ENCODE measurements around the gene EFHD1.
"Not testable (repeated sequence)": the region's sequence is repeated elsewhere in the genome, so short reads cannot be mapped to it uniquely, and the experiment has no call there.

EFHD1 gene

GRCh38 chr2:232615339-232615738 is 18.1 kb upstream of the EFHD1 start:
- DNase-seq (ENCODE audit: low read depth in 2 of 2): no peak

DNA sequence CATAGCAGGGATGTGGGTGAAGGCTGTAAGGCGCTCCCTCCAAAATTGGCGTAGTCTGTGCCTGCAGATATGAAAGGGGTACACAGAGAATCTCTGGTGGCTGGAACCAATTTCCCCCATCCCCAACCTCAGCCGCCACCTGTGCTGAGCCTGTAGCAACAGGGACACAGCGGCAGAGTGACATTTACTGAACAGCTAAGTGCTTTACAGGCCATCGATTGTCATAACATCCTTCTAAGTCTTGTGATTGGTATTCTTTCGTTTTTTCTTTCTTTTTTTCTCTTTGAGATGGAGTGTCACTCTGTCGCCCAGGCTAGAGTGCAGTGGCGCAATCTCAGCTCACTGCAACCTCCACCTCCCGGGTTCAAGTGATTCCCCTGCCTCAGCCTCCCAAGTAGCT is 12.2 kb upstream of the EFHD1 start:
- DNase-seq (ENCODE audit: low read depth in 2 of 2): no peak

- no peak for DNase-seq (ENCODE audit: low read depth in 2 of 2)
Measured at GRCh38 chr2:232622563-232622962, 10.8 kb upstream of the EFHD1 start.

- DNase-seq (ENCODE audit: low read depth in 2 of 2): no peak
Measured at GRCh38 chr2:232623768-232624765, 9.3 kb upstream of the EFHD1 start.

GRCh38 chr2:232626584-232626983 is 6.8 kb upstream of the EFHD1 start:
- no peak for DNase-seq (ENCODE audit: low read depth in 2 of 2)

GRCh38 chr2:232628466-232629128 is 4.8 kb upstream of the EFHD1 start:
- DNase-seq (ENCODE audit: low read depth in 2 of 2): no peak

DNA sequence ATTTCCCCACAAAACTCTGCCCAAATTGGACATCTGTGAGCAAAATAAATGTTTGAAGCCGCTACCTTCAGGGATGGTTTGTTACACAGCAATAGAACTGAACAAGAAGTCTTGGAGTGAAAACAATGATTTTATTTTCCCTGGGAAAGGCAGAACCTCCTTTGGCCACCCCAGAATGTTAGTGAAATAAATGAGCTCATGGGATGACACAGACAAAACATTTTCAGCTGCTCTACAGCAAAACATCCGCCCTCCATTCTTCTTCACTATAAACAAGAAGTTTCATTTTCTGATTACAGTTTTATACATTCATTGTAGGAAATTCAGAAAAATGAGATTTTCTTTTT is 4.3 kb upstream of the EFHD1 start:
- no peak for DNase-seq (ENCODE audit: low read depth in 2 of 2)

- DNase-seq (ENCODE audit: low read depth in 2 of 2): no peak
Measured at GRCh38 chr2:232632229-232632903, 1.0 kb upstream of the EFHD1 start.

GRCh38 chr2:232632904-232633412 is 446 bp upstream of the EFHD1 start:
- no peak for DNase-seq (ENCODE audit: low read depth in 2 of 2)

DNA sequence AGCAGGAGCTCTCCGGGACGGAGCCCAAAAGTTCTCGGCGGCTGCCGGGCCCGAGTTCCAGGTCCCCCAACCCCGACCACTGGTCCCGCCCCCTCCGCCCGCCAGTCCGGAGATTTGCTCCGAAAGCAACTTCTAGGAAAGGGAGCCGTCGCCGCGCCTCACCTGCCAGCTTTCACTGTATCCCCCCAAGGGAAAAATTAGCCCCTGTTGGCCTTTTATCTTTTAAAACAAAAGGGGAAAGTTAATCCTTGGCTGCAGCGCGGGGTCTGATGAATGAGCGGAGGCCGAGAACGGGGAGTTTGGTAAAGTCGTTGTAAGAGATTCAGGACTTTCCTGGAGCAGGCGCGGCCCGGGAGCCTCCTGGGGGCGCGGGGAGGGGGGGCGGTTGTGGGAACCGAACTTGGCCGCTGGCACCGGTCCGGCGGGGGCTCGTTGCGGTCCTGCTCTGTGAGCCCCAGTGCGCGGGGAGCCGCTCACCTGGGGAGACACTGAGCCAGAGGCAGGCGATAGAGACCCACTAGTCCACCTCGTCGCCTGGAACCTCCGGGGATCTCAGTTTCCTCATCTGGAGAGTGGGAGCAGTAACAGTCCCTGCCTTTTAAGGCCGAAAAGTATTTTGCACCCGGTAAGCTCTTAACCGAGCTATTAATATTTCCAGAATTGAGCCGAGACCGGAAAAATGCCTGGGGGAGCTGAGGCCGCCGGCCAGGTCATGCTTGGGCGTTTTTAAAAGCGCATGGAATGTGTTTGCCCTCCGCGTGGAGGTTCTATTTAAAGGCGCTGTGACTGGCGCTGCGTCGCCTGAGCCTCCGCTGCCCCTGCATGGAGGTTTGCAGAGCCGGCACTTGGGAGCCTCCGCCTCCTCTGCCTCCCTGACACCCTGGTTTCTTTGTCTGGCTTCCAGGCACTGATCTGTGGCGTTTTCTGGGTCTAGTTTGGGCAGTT is 1.1 kb downstream of the EFHD1 start:
- DNase-seq (ENCODE audit: low read depth in 2 of 2): no peak

DNA sequence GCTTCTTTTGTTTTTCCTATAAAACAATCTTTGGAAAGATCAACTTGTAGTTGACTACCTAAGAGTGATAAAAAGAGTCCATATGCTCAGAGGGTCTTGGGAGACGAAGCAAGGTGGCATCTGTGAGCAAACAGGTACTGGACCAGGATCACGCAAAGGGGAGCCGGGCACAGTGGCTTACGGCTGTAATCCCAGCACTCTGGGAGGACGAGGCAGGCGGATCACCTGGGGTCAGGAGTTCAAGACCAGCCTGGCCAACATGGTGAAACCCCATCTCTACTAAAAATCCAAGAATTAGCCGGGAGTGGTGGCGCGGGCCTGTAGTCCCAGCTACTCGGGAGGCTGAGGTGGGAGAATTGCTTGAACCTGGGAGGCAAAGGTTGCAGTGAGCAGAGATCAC is 2.0 kb downstream of the EFHD1 start:
- not testable (repeated sequence) for DNase-seq (ENCODE audit: low read depth in 2 of 2)

DNA sequence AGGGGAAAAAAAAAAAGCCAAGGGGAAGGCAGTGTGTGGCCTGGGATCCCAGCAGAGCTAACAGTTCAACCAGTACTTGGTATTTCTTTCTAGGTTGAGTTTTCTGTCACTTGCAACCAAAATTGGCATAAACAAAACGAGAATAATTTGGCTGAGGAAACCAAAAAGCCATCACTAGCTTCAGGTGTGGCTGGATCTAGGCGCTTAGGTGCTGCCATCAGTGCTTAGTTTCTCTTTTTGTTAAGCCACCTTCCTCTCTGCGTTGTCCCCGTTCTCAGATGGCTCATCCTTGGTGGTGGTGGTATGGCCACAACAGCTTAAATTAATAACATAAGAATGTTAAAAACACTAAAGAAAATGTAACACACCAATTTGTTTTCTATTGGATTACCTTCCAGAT is 2.4 kb downstream of the EFHD1 start:
- DNase-seq (ENCODE audit: low read depth in 2 of 2): no peak

DNA sequence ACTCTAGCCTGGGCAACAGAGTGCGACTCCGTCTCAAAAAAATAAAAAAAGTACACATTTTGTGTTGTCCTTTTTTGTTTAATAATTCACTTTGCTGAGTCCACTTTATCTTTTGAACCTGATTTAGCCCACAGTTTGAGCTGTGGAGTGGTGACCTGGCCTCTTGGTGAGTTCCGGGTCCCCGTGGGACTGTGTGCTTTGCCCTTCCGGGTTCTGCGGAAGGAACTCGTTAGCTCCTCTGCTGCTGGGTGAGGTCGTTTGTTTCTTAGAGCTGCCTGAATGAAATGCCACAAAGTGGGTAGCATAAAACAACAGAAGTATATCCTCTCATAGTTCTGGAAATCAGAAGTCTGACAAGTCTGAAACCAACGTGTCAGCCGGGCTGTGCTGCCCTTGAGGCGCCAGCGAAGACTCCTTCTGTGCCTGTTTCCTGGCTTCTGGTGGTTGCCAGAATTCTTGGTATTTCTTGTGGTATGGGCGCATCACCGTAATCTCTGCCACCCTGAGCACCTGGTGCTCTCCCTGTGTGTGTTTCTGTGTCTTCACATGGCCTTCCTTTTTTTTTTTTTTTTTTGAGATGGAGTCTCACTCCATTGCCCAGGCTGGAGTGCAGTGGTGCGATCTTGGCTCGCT is 3.5 kb downstream of the EFHD1 start:
- no peak for DNase-seq (ENCODE audit: low read depth in 2 of 2)

GRCh38 chr2:232637866-232638583 is 4.6 kb downstream of the EFHD1 start:
- DNase-seq (ENCODE audit: low read depth in 2 of 2): no peak

DNA sequence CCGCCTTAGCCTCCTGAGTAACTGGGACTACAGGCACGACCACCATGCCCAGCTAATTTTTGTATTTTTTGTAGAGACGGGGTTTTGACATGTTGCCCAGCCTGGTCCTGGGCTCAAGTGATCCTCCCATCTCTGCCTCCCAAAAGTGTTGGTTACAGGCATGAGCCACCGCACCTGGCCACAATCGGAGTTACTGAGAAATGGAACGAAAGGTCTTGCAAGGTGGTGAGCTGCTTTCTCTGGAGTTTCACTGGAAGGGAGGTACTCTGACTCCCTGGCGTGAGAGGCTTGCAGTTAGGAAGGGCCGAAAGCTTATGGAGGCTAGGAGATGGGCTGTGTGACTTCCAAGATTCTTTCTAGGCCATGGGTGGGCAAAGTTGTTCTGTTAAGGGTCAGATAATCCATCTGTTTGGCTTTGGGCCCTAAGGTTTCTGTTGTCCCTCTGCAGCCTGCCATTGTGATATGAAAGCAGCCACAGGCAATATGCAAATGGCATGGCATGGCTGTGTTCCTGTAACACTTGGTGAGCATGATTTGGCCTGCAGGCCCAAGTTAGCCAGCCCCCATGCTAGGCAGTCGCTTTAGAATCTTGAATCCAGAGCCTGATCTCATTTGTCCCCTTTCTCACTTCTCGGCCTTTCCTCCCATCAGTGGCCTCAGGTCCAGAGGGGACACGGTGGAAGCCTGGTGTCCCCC is 7.9 kb downstream of the EFHD1 start:
- DNase-seq (ENCODE audit: low read depth in 2 of 2): no peak

DNA sequence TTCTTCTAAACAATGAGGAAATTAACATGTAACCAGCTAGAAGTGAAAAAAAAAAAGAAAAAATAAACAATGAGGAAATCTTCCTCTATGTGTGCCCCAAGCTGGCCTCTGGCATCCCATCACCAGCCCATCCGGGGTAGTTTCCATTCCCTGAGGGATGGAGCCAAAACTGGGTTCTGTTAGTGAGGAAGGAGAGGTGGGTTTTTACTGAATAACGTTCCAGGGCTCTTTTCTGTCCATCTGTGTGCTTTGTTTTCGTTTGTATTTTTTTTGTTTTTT is 9.7 kb downstream of the EFHD1 start:
- no peak for DNase-seq (ENCODE audit: low read depth in 2 of 2)

- DNase-seq (ENCODE audit: low read depth in 2 of 2): no peak
Measured at GRCh38 chr2:232643813-232644347, 10.5 kb downstream of the EFHD1 start.

DNA sequence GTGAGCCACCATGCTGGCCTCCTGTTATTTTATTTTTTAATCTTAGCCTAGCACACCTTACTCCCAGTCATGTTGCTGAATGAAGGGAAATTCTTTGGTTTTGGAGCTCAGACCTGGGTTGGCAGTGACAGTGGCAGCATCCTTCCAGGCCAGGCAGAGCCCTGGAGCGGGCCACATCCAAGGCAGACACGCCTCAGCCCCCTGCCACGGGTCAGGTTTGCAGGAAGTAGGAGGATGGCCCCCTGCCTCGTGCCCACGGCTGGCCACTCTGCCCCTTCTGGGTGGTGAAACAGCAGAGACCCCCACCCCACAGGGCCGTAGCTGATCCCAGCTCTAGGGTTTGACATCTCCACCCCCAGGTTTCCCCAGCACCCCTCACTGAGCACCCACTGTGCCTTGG is 11.7 kb downstream of the EFHD1 start:
- DNase-seq (ENCODE audit: low read depth in 2 of 2): no peak

DNA sequence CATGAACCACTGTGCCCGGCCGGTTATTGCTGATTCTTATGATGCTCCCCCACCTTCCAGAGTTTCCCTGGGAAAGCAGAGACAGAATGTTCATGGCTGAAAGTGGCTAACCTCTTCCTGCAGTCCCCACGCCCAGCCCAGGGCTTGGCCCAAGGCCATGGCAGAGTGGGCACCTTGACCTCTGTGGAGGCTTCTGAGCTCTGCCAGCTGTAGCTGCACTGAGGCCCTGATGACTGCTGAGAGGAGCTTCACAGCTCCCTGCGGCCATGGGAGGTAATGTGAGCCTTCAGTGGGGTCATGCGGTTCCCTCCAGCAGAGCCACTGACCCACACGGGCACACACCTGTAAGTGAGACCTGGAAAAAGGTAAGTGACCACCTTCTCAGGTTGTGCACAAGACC is 13.3 kb downstream of the EFHD1 start:
- no peak for DNase-seq (ENCODE audit: low read depth in 2 of 2)

Data from fibroblast of skin of left biceps (primary cell).